Upper lobe of left lung (tissue), 4 donors: ENCODE data around the gene TMEM222.

ENCODE experiments used
- CTCF ChIP-seq, 6 experiments: fragments of 450-650 bp in 4 of 6; fragments of 200-600 bp in 2 of 6; sonication (generic) in 2 of 6; IDR thresholded peaks; one replicate each; pipeline ENCODE4 v1.5.1; 2016 to 2019; ENCODE audit warnings: antibody characterized with exemption in 6 of 6
- EP300 ChIP-seq, 4 donors: sonication (generic); formaldehyde crosslinking; IDR thresholded peaks; one replicate each; pipeline ENCODE4 v1.5.1; 2017; ENCODE audit warnings: antibody characterized with exemption in 4 of 4, control low read depth in 2 of 4
- POLR2A ChIP-seq, 4 donors: fragments of 450-650 bp; IDR thresholded peaks; one replicate each; pipeline ENCODE4 v1.5.1; 2016 to 2017; ENCODE audit warnings: antibody characterized with exemption in 4 of 4, mild to moderate bottlenecking in 2 of 4
- POLR2AphosphoS5 ChIP-seq, 2 donors: sonication (generic); formaldehyde crosslinking; IDR thresholded peaks; one replicate each; pipeline ENCODE4 v1.5.1; 2017; ENCODE audit warnings: antibody characterized with exemption in 2 of 2

GRCh38 chr1:27327964-27328363 lies 6.0 kb downstream of the TMEM222 start:
- TF ChIP-seq EP300 (IDR thresholded peaks at IDR 0.05) (no peak), POLR2AphosphoS5 (IDR thresholded peaks at IDR 0.05) (no peak), CTCF (IDR thresholded peaks at IDR 0.05) (no peak), POLR2A (IDR thresholded peaks at IDR 0.05) (no peak)
